Astrocyte (in vitro differentiated cells and primary cell): ENCODE results near the gene AUTS2. TPM values are rescaled to one million over a fixed set of nuclear protein-coding genes. Genes with fewer than 3 reads are reported as not detected.

Source experiments
- DNase-seq: peaks from one replicate; pipeline ENCODE4 v3.0.0-alpha.2; 2010; ENCODE audit warnings: low read depth
- FAIRE-seq: peaks from 2 replicates; lab custom pipeline; 2011; peaks lifted over from hg19 to GRCh38; lab: Jason Lieb, UNC
- H2AFZ ChIP-seq: 2 replicates; pipeline ENCODE4 v1.6.0; 2012; ENCODE audit warnings: low read depth, low read length, inconsistent platforms
- H3K27ac ChIP-seq: 2 replicates; pipeline ENCODE4 v1.5.1; 2011; ENCODE audit warnings: low read depth, low read length, inconsistent platforms
- H3K27me3 ChIP-seq: 2 replicates; pipeline ENCODE4 v1.6.0; 2011; ENCODE audit warnings: low read length, inconsistent platforms; ENCODE audit not compliant: insufficient read depth
- H3K36me3 ChIP-seq: 2 replicates; pipeline ENCODE4 v1.5.1; 2011; ENCODE audit warnings: low read length, inconsistent platforms; ENCODE audit not compliant: insufficient read depth
- H3K4me1 ChIP-seq: 2 replicates; pipeline ENCODE4 v1.5.1; 2011; ENCODE audit warnings: low read length, inconsistent platforms; ENCODE audit not compliant: insufficient read depth
- H3K4me2 ChIP-seq: 2 replicates; pipeline ENCODE4 v1.6.0; 2012; ENCODE audit warnings: low read length, inconsistent platforms
- H3K4me3 ChIP-seq: 2 replicates; pipeline ENCODE4 v1.5.1; 2011; ENCODE audit warnings: low read depth, mild to moderate bottlenecking, low read length, inconsistent platforms; ENCODE audit not compliant: insufficient read depth
- H3K79me2 ChIP-seq: 2 replicates; pipeline ENCODE4 v1.6.0; 2012; ENCODE audit warnings: mild to moderate bottlenecking, low read length, inconsistent platforms; ENCODE audit not compliant: insufficient read depth
- H3K9ac ChIP-seq: 2 replicates; pipeline ENCODE4 v1.6.0; 2012; ENCODE audit warnings: mild to moderate bottlenecking, low read length, inconsistent platforms
- H3K9me3 ChIP-seq: 2 replicates; pipeline ENCODE4 v1.5.1; 2012; ENCODE audit warnings: low read depth, mild to moderate bottlenecking, low read length, inconsistent platforms; ENCODE audit not compliant: insufficient read depth
- H4K20me1 ChIP-seq: 2 replicates; pipeline ENCODE4 v1.6.0; 2012; ENCODE audit warnings: low read length, inconsistent platforms; ENCODE audit not compliant: insufficient read depth
- H3K27ac Mint-ChIP-seq: one replicate; pipeline ENCODE4 v1.8.0; 2021; ENCODE audit warnings: mild to moderate bottlenecking, mixed read lengths; ENCODE audit not compliant: unreplicated experiment
- H3K27me3 Mint-ChIP-seq: one replicate; pipeline ENCODE4 v1.8.0; 2021; ENCODE audit warnings: low read depth, mixed read lengths; ENCODE audit not compliant: unreplicated experiment
- H3K36me3 Mint-ChIP-seq: one replicate; pipeline ENCODE4 v1.8.0; 2021; ENCODE audit warnings: low read depth, mixed read lengths; ENCODE audit not compliant: unreplicated experiment
- H3K4me1 Mint-ChIP-seq: one replicate; pipeline ENCODE4 v1.8.0; 2021; ENCODE audit warnings: low read depth, mixed read lengths; ENCODE audit not compliant: unreplicated experiment
- H3K4me3 Mint-ChIP-seq: one replicate; pipeline ENCODE4 v1.8.0; 2021; ENCODE audit warnings: mild to moderate bottlenecking, moderate library complexity, mixed read lengths; ENCODE audit not compliant: unreplicated experiment
- H3K9me3 Mint-ChIP-seq: one replicate; pipeline ENCODE4 v1.8.0; 2021; ENCODE audit warnings: mild to moderate bottlenecking, mixed read lengths; ENCODE audit not compliant: unreplicated experiment
- EZH2 ChIP-seq: IDR thresholded peaks from 2 replicates; pipeline ENCODE4 v1.6.1; 2012; ENCODE audit warnings: mild to moderate bottlenecking, low read length, inconsistent platforms; ENCODE audit not compliant: insufficient read depth
- total RNA-seq: library from RNA; stranded (reverse); gene quantifications from 2 replicates; pipeline ENCODE4 v1.2.1, GENCODE V29; 2021
- TF ChIP-seq, protein P1 (sequence below): IDR thresholded peaks from 2 replicates; pipeline ENCODE4 v1.5.1; 2011; ENCODE audit warnings: low read depth, mild to moderate bottlenecking, inconsistent platforms, low read length, moderate library complexity; ENCODE audit not compliant: insufficient read depth

Gene AUTS2
- total RNA-seq, 1 donor from 2014 or later, result 73.2 TPM

DNA sequence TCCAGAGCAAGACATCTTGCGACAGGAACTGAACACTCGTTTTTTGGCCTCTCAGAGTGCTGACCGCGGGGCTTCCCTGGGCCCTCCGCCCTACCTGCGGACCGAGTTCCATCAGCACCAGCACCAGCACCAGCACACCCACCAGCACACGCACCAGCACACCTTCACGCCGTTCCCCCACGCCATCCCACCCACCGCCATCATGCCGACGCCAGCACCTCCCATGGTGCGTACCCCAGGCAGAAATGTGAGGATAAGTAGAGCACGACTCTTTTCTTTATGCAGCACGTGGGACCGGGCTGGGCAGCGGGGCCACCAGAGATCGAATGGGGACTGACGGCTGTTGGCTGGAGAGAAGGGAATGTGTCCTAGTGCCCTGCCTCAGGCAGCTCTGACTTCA is 1167.8 kb downstream of the AUTS2 start:
- no peak overlapping the region for H3K9ac ChIP-seq
- H3K27me3 ChIP-seq, result no peaks in the 10 kb centered on the region
- no peak overlapping the region for H3K27ac ChIP-seq
- no peak overlapping the region for H3K27ac Mint-ChIP-seq
- no peaks in the 10 kb centered on the region for H3K9me3 ChIP-seq
- H3K4me3 ChIP-seq, result no peak overlapping the region
- H3K27me3 Mint-ChIP-seq, result no peaks in the 10 kb centered on the region
- H2AFZ ChIP-seq, result no peak overlapping the region
- no peak overlapping the region for H3K4me2 ChIP-seq
- FAIRE-seq (no peak), DNase-seq (no peak)
- H3K4me3 Mint-ChIP-seq, result no peak overlapping the region
- peaks cover 10% of the 10 kb centered on the region for H3K4me1 Mint-ChIP-seq
- peaks cover 20% of the 10 kb centered on the region for H3K79me2 ChIP-seq
- peaks cover 26% of the 10 kb centered on the region for H3K36me3 Mint-ChIP-seq
- no peaks in the 10 kb centered on the region for H3K9me3 Mint-ChIP-seq
- peaks cover 36% of the 10 kb centered on the region for H4K20me1 ChIP-seq
- peaks cover 3% of the 10 kb centered on the region for H3K36me3 ChIP-seq
- TF ChIP-seq EZH2, result no peak
- TF ChIP-seq, protein P1, sequence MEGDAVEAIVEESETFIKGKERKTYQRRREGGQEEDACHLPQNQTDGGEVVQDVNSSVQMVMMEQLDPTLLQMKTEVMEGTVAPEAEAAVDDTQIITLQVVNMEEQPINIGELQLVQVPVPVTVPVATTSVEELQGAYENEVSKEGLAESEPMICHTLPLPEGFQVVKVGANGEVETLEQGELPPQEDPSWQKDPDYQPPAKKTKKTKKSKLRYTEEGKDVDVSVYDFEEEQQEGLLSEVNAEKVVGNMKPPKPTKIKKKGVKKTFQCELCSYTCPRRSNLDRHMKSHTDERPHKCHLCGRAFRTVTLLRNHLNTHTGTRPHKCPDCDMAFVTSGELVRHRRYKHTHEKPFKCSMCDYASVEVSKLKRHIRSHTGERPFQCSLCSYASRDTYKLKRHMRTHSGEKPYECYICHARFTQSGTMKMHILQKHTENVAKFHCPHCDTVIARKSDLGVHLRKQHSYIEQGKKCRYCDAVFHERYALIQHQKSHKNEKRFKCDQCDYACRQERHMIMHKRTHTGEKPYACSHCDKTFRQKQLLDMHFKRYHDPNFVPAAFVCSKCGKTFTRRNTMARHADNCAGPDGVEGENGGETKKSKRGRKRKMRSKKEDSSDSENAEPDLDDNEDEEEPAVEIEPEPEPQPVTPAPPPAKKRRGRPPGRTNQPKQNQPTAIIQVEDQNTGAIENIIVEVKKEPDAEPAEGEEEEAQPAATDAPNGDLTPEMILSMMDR, result no peak
- H3K4me1 ChIP-seq, result no peaks in the 10 kb centered on the region

DNA sequence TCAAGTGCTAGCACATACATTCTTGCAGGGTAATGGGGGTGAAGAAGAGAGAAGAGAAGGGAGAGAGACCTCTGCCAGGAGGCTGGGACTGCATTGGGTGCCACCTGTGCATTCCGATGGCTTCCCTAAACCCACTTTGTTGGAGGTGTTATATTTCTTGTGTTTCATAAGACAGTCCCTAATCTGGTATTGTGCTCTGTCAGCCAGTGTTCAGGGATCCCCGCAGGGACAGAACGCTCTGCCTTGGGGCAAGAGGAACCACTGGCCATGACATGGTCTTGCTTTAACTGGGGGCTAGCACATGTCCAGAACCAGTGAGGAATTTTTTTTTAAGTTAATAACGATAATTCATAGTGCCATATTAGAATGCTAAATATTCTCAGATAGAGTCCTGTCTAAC is 1168.4 kb downstream of the AUTS2 start:
- Mint-ChIP-seq H3K4me1 (peaks cover 8% of the 10 kb centered on the region), H3K36me3 (peaks cover 31% of the 10 kb centered on the region), H3K27ac (no peak overlapping the region), H3K4me3 (no peak overlapping the region), H3K9me3 (no peaks in the 10 kb centered on the region), H3K27me3 (no peaks in the 10 kb centered on the region)
- TF ChIP-seq, protein P1, result no peak
- H3K36me3 ChIP-seq, result peaks cover 3% of the 10 kb centered on the region
- H3K27ac ChIP-seq, result no peak overlapping the region
- H3K4me1 ChIP-seq, result no peaks in the 10 kb centered on the region
- H4K20me1 ChIP-seq, result peaks cover 34% of the 10 kb centered on the region
- no peak overlapping the region for H2AFZ ChIP-seq
- no peak overlapping the region for H3K4me3 ChIP-seq
- no peak for FAIRE-seq
- DNase-seq, result no peak
- peaks cover 14% of the 10 kb centered on the region for H3K79me2 ChIP-seq
- H3K9ac ChIP-seq, result no peak overlapping the region
- H3K27me3 ChIP-seq, result no peaks in the 10 kb centered on the region
- H3K4me2 ChIP-seq, result no peak overlapping the region
- H3K9me3 ChIP-seq, result no peaks in the 10 kb centered on the region

DNA sequence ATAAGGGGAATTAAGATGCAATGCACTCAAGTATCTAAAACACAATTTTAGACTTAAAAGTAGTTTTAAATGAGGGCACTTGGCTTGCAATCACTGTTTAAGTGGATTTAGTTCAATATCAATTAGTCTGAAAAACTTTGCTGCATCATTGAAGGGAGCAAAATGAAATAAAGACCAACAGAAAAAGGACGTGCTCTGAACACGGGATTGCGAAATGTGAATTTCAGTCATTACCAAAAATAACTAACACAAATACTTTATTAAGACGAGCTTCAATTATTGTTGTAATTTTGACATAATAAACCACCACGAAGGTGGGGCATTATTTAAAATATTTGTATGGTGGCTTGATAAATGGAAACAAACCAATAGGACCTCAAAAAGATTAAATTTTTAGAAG is 1171.9 kb downstream of the AUTS2 start:
- Histone ChIP-seq H3K4me2 (no peak overlapping the region), H3K9ac (no peak overlapping the region), H4K20me1 (peaks cover 16% of the 10 kb centered on the region), H3K4me1 (no peaks in the 10 kb centered on the region), H2AFZ (no peak overlapping the region), H3K27me3 (no peaks in the 10 kb centered on the region), H3K79me2 (peaks cover 1% of the 10 kb centered on the region), H3K4me3 (no peak overlapping the region), H3K27ac (no peak overlapping the region), H3K9me3 (no peaks in the 10 kb centered on the region), H3K36me3 (peaks cover 11% of the 10 kb centered on the region)
- Mint-ChIP-seq H3K4me1 (peaks cover 5% of the 10 kb centered on the region), H3K27me3 (no peaks in the 10 kb centered on the region), H3K27ac (no peak overlapping the region), H3K36me3 (peaks cover 34% of the 10 kb centered on the region), H3K9me3 (peaks cover 2% of the 10 kb centered on the region), H3K4me3 (no peak overlapping the region)
- FAIRE-seq (no peak), DNase-seq (no peak)
- TF ChIP-seq, protein P1, result no peak
- no peak for TF ChIP-seq EZH2
